PC-9 (cell line): Measurements from ENCODE around the gene LRIG2. TPM values are rescaled to one million over a fixed set of nuclear protein-coding genes. Genes with fewer than 3 reads are reported as not detected.
A peak's percentile ranks its signal among the peaks of the same experiment; 100 is the strongest.

Experiments
- BruUV-seq: library from RNA; stranded (reverse); fragments of 400-500 nt; replicated peaks from 2 replicates; lab custom pipeline; 2021; lab: Mats Ljungman, UMichigan
- CTCF ChIA-PET: fragments of 300-600 bp; sonication (Branson Sonifier 250); formaldehyde crosslinking; loops from one replicate; lab custom pipeline; 2022; ENCODE audit warnings: antibody characterized with exemption; lab: Charles Lee
- POLR2A ChIA-PET: fragments of 300-600 bp; sonication (Branson Sonifier 250); formaldehyde crosslinking; loops from one replicate; lab custom pipeline; 2022; ENCODE audit warnings: antibody characterized with exemption; ENCODE audit not compliant: unreplicated experiment; lab: Charles Lee
- DNase-seq, 2 experiments: peaks; one replicate each; pipeline versions ENCODE4 v3.0.0 to v3.0.0-alpha.2; 2015 to 2022; ENCODE audit warnings: mixed read lengths in 1 of 2
- H2AFZ ChIP-seq: fragments of 200-600 bp; sonication (generic); 2 replicates; pipeline ENCODE4 v1.8.1; 2017; ENCODE audit warnings: antibody characterized with exemption
- H3F3A ChIP-seq: fragments of 200-600 bp; sonication (generic); 2 replicates; pipeline ENCODE4 v1.8.1; 2017; ENCODE audit warnings: antibody characterized with exemption, mild to moderate bottlenecking, low read depth; ENCODE audit not compliant: insufficient read depth
- H3K27ac ChIP-seq: fragments of 200-600 bp; sonication (generic); 2 replicates; pipeline ENCODE4 v1.6.1; 2016; ENCODE audit warnings: mixed run types
- H3K27me3 ChIP-seq: fragments of 200-600 bp; sonication (generic); 2 replicates; pipeline ENCODE4 v1.6.1; 2016; ENCODE audit warnings: low read depth, mixed run types; ENCODE audit not compliant: insufficient read depth
- H3K36me3 ChIP-seq: fragments of 200-600 bp; sonication (generic); 2 replicates; pipeline ENCODE4 v1.6.1; 2016; ENCODE audit warnings: low read depth, mixed run types
- H3K4me1 ChIP-seq: fragments of 200-600 bp; sonication (generic); replicated peaks from 2 replicates; pipeline ENCODE4 v1.6.1; 2016; ENCODE audit warnings: mixed run types; ENCODE audit not compliant: insufficient read depth
- H3K4me2 ChIP-seq: fragments of 200-600 bp; sonication (generic); 2 replicates; pipeline ENCODE4 v1.6.1; 2017; ENCODE audit warnings: mixed run types
- H3K4me3 ChIP-seq: fragments of 200-600 bp; sonication (generic); 2 replicates; pipeline ENCODE4 v1.6.1; 2016; ENCODE audit warnings: mixed run types
- H3K79me2 ChIP-seq: fragments of 200-600 bp; sonication (generic); 2 replicates; pipeline ENCODE4 v1.6.1; 2017; ENCODE audit warnings: low read depth, mixed run types
- H3K9me2 ChIP-seq: fragments of 200-600 bp; sonication (generic); 2 replicates; pipeline ENCODE4 v1.8.1; 2017; ENCODE audit warnings: mild to moderate bottlenecking; ENCODE audit not compliant: insufficient read depth
- H3K9me3 ChIP-seq: fragments of 200-600 bp; sonication (generic); 2 replicates; pipeline ENCODE4 v1.8.1; 2016; ENCODE audit warnings: low read depth; ENCODE audit not compliant: insufficient read depth
- H4K20me1 ChIP-seq: fragments of 200-600 bp; sonication (generic); 2 replicates; pipeline ENCODE4 v1.8.1; 2017; ENCODE audit not compliant: insufficient read depth
- CTCF ChIP-seq: fragments of 200-600 bp; sonication (generic); conservative IDR thresholded peaks from 2 replicates; pipeline ENCODE4 v1.6.1; 2017; ENCODE audit warnings: mixed run types, antibody characterized with exemption, mild to moderate bottlenecking, moderate library complexity
- EZH2 ChIP-seq: fragments of 200-600 bp; sonication (generic); IDR thresholded peaks from 2 replicates; pipeline ENCODE4 v1.8.0; 2017; ENCODE audit warnings: antibody characterized with exemption, low read depth
- intact Hi-C: fragments of 100-400 bp; cut with micrococcal nuclease; formaldehyde crosslinking; loops from one replicate; pipeline ENCODE4 v1.10.0; 2022; ENCODE audit not compliant: unreplicated experiment
- total RNA-seq: library from RNA; stranded (reverse); gene quantifications from 2 replicates; pipeline ENCODE4 v1.2.3, GENCODE V29; 2021

LRIG2 gene
- total RNA-seq, 1 experiment from 2014 or later: 10.6 TPM

GRCh38 chr1:113048064-113048463 is 24.9 kb upstream of the LRIG2 start:
- BruUV-seq: no TSS peak
- Histone ChIP-seq H3K79me2 (no peaks in the 10 kb centered on the region), H3K9me3 (no peaks in the 10 kb centered on the region), H3K27ac (no peak overlapping the region), H3K4me3 (no peak overlapping the region), H3F3A (peaks cover 4% of the 10 kb centered on the region; the same call in 1 of the 2 replicates), H3K9me2 (no peaks in the 10 kb centered on the region), H3K4me2 (no peak overlapping the region), H2AFZ (no peak overlapping the region), H4K20me1 (no peaks in the 10 kb centered on the region), H3K27me3 (no peaks in the 10 kb centered on the region), H3K4me1 (peaks cover 8% of the 10 kb centered on the region), H3K36me3 (no peaks in the 10 kb centered on the region)
- POLR2A ChIA-PET: no interaction called here
- CTCF ChIA-PET: interaction anchor here (0.7 kb wide), 1 partner anchor 27 kb away, joined by 9 read pairs; no protein-coding TSS in a partner anchor
- intact Hi-C loops: no loop called here
- TF ChIP-seq EZH2 (no peak), CTCF (no peak)
- DNase-seq: no peak

GRCh38 chr1:113053344-113054126 is 19.5 kb upstream of the LRIG2 start:
- H3K27me3 ChIP-seq: no peaks in the 10 kb centered on the region
- H3K4me2 ChIP-seq: no peak overlapping the region
- BruUV-seq: no TSS peak
- H3K27ac ChIP-seq: no peak overlapping the region
- H3K9me2 ChIP-seq: no peaks in the 10 kb centered on the region; the same call in 1 of the 2 replicates
- no peaks in the 10 kb centered on the region for H3K9me3 ChIP-seq
- no peak overlapping the region for H3K4me3 ChIP-seq
- CTCF ChIA-PET: interaction anchor here (0.6 kb wide), 1 partner anchor 8 kb away, joined by 3 read pairs; no protein-coding TSS in a partner anchor
- no peaks in the 10 kb centered on the region for H3K79me2 ChIP-seq
- no peaks in the 10 kb centered on the region for H3K36me3 ChIP-seq
- no peaks in the 10 kb centered on the region for H3F3A ChIP-seq
- no peak overlapping the region for H2AFZ ChIP-seq
- no peaks in the 10 kb centered on the region for H4K20me1 ChIP-seq
- TF ChIP-seq CTCF: no peak
- no peak for TF ChIP-seq EZH2
- POLR2A ChIA-PET: interaction anchor here (0.6 kb wide), 1 partner anchor 957 kb away, joined by 3 read pairs; no protein-coding TSS in a partner anchor
- intact Hi-C loops: no loop called here
- H3K4me1 ChIP-seq: no peaks in the 10 kb centered on the region
- DNase-seq: peak in 1 of 2 experiments; percentile 2

- Histone ChIP-seq H3K27me3 (no peaks in the 10 kb centered on the region), H3K36me3 (no peaks in the 10 kb centered on the region), H3K4me3 (no peak overlapping the region), H3K9me2 (no peaks in the 10 kb centered on the region; the same call in 1 of the 2 replicates), H3K27ac (no peak overlapping the region), H3F3A (no peaks in the 10 kb centered on the region), H3K79me2 (no peaks in the 10 kb centered on the region), H4K20me1 (no peaks in the 10 kb centered on the region), H3K9me3 (no peaks in the 10 kb centered on the region), H2AFZ (no peak overlapping the region), H3K4me2 (no peak overlapping the region), H3K4me1 (no peaks in the 10 kb centered on the region)
- DNase-seq: peak in 1 of 2 experiments; percentile 22
- POLR2A ChIA-PET: no interaction called here
- no peak for TF ChIP-seq EZH2
- no peak for TF ChIP-seq CTCF
- intact Hi-C loops: no loop called here
- CTCF ChIA-PET: interaction anchor here (1.1 kb wide), 1 partner anchor 17 kb away, joined by 3 read pairs; no protein-coding TSS in a partner anchor
- BruUV-seq: no TSS peak
Observed at GRCh38 chr1:113055570-113055969, 17.4 kb upstream of the LRIG2 start.
